ENCODE data around the gene JRKL. TPM values are rescaled to one million over a fixed set of nuclear protein-coding genes. Genes with fewer than 3 reads are reported as not detected.

The JRKL gene
- total RNA-seq (2014; rRNA removed; shearing (Covaris generic)) = 4.1 and 4.6 TPM in 2 replicates

GRCh38 chr11:96389720-96390487, at the start of gene JRKL, which contains the start of gene CCDC82:
Gene JRKL, plus strand, starts transcription at chr11:96390013. Its CDS starts 637 bp downstream, at chr11:96390650.
Gene CCDC82, minus strand, starts transcription at chr11:96389912. Its CDS starts 5,165 bp downstream, at chr11:96384747.
- peak; percentile 91 for DNase-seq (ENCODE audit: low spot score)

GRCh38 chr11:96340555-96340885, 49.3 kb upstream of the JRKL start:
- no peak for DNase-seq (ENCODE audit: low spot score)

- DNase-seq (ENCODE audit: low spot score) = peak; percentile 35
Measured at GRCh38 chr11:96341211-96342013, 48.4 kb upstream of the JRKL start.

GRCh38 chr11:96342014-96342960, 47.5 kb upstream of the JRKL start:
- no peak for DNase-seq (ENCODE audit: low spot score)

- peak; percentile 90 for DNase-seq (ENCODE audit: low spot score)
Measured at GRCh38 chr11:96342961-96343711, 46.7 kb upstream of the JRKL start, which contains the start of gene MAML2. Gene MAML2, minus strand, starts transcription at chr11:96343195. Its CDS starts 1,300 bp downstream, at chr11:96341895.

GRCh38 chr11:96356848-96357247, 33.0 kb upstream of the JRKL start:
- DNase-seq (ENCODE audit: low spot score) = no peak

- DNase-seq (ENCODE audit: low spot score) = no peak
Measured at GRCh38 chr11:96357794-96358193, 32.0 kb upstream of the JRKL start.

GRCh38 chr11:96358321-96358720, 31.5 kb upstream of the JRKL start:
- no peak for DNase-seq (ENCODE audit: low spot score)

GRCh38 chr11:96361778-96362177, 28.0 kb upstream of the JRKL start:
- no peak for DNase-seq (ENCODE audit: low spot score)

- no peak for DNase-seq (ENCODE audit: low spot score)
Measured at GRCh38 chr11:96365493-96365892, 24.3 kb upstream of the JRKL start.

GRCh38 chr11:96366024-96366423, 23.8 kb upstream of the JRKL start:
- DNase-seq (ENCODE audit: low spot score) = no peak

GRCh38 chr11:96367342-96367741, 22.5 kb upstream of the JRKL start:
- no peak for DNase-seq (ENCODE audit: low spot score)

- no peak for DNase-seq (ENCODE audit: low spot score)
Measured at GRCh38 chr11:96373826-96374225, 16.0 kb upstream of the JRKL start.

- DNase-seq (ENCODE audit: low spot score) = no peak
Measured at GRCh38 chr11:96376796-96377195, 13.0 kb upstream of the JRKL start.

GRCh38 chr11:96384156-96384555, 5.7 kb upstream of the JRKL start:
- no peak for DNase-seq (ENCODE audit: low spot score)

- DNase-seq (ENCODE audit: low spot score) = no peak
Measured at GRCh38 chr11:96385187-96385586, 4.6 kb upstream of the JRKL start.

- no peak for DNase-seq (ENCODE audit: low spot score)
Measured at GRCh38 chr11:96388891-96389719, 708 bp upstream of the JRKL start.

GRCh38 chr11:96390488-96390792, 627 bp downstream of the JRKL start:
- no peak for DNase-seq (ENCODE audit: low spot score)

GRCh38 chr11:96391698-96392307, 2.0 kb downstream of the JRKL start:
- no peak for DNase-seq (ENCODE audit: low spot score)

Measured in H4 (cell line).